HCT116 (cell line): ENCODE data around the gene TIPRL. TPM values are rescaled to one million over a fixed set of nuclear protein-coding genes. Genes with fewer than 3 reads are reported as not detected.
A peak's percentile ranks its signal among the peaks of the same experiment; 100 is the strongest.

ENCODE experiments used
- ATAC-seq: fragments of 200-7000 bp; cut with Tn5 transposase; 2 replicates; pipeline ENCODE4 v1.9.1; 2020; ENCODE audit warnings: mild to moderate bottlenecking, moderate library complexity
- Bru-seq: library from RNA; stranded (reverse); fragments of 400-500 nt; gene quantifications from one replicate; lab custom pipeline; 2021; lab: Mats Ljungman, UMichigan
- BruChase-seq, 2 experiments: library from RNA; stranded (reverse); fragments of 400-500 nt; gene quantifications; one replicate each; lab custom pipeline; 2021; lab: Mats Ljungman, UMichigan
- BruUV-seq: library from RNA; stranded (reverse); fragments of 400-500 nt; replicated peaks from 2 replicates; lab custom pipeline; 2021; lab: Mats Ljungman, UMichigan
- CTCF ChIA-PET: fragments of 300-600 bp; sonication (Branson Sonifier 250); formaldehyde crosslinking; loops from one replicate; lab custom pipeline; 2021; ENCODE audit warnings: antibody characterized with exemption; lab: Charles Lee
- POLR2A ChIA-PET: fragments of 300-600, 350-600 bp; sonication (Branson Sonifier 250); formaldehyde crosslinking; loops from one replicate; lab custom pipeline; 2021; ENCODE audit warnings: antibody characterized with exemption; lab: Charles Lee
- RAD21 ChIA-PET, 2 experiments: fragments of 300-600 bp; sonication (Branson Sonifier 250); formaldehyde crosslinking; loops; one replicate each; lab custom pipeline; 2023; ENCODE audit warnings: low total read pairs in 2 of 2; ENCODE audit not compliant: uncharacterized antibody in 2 of 2, unreplicated experiment in 2 of 2, low non-redundant PET in 1 of 2; lab: Charles Lee
- DNase-seq: peaks from one replicate; pipeline ENCODE4 v3.0.0-alpha.2; 2010; ENCODE audit warnings: low read depth, low spot score
- H2AFZ ChIP-seq: fragments of 200-600 bp; shearing (Covaris generic), sonication (generic); 2 replicates; pipeline ENCODE4 v1.6.1; 2017; ENCODE audit warnings: low read depth, mixed run types, mixed read lengths, antibody characterized with exemption, low read length; ENCODE audit not compliant: poor library complexity, severe bottlenecking
- H3K27ac ChIP-seq: 2 replicates; pipeline ENCODE4 v1.5.1; 2012; ENCODE audit warnings: low read depth, low read length
- H3K27me3 ChIP-seq: fragments of 200-600 bp; sonication (generic); 2 replicates; pipeline ENCODE4 v1.6.1; 2016; ENCODE audit warnings: mixed run types, low read length, mixed read lengths; ENCODE audit not compliant: insufficient read depth
- H3K36me3 ChIP-seq, 2 experiments: fragments of 200-500 bp in 1 of 2; fragments of 200-600 bp in 1 of 2; sonication (Bioruptor generic) in 1 of 2; sonication (generic) in 1 of 2; 2 replicates each; pipeline versions ENCODE4 v1.5.1 to v1.6.1; 2014 to 2016; ENCODE audit warnings: low read length in 2 of 2, inconsistent platforms in 1 of 2, mixed read lengths in 1 of 2, mixed run types in 1 of 2; ENCODE audit not compliant: insufficient read depth in 2 of 2, control insufficient read depth in 1 of 2
- H3K4me1 ChIP-seq, 2 experiments: fragments of 200-600 bp in 1 of 2; sonication (generic) in 1 of 2; 2 replicates each; pipeline versions ENCODE4 v1.5.1 to v1.6.1; 2012 to 2017; ENCODE audit warnings: low read length in 2 of 2, inconsistent platforms in 1 of 2, mild to moderate bottlenecking in 1 of 2, mixed read lengths in 1 of 2, mixed run types in 1 of 2, moderate library complexity in 1 of 2; ENCODE audit not compliant: insufficient read depth in 2 of 2, control insufficient read depth in 1 of 2
- H3K4me2 ChIP-seq: fragments of 200-600 bp; sonication (generic); 2 replicates; pipeline ENCODE4 v1.6.1; 2017; ENCODE audit warnings: mixed run types, low read length, mixed read lengths
- H3K4me3 ChIP-seq, 2 experiments: fragments of 200-600 bp in 1 of 2; sonication (generic) in 1 of 2; replicated peaks in 1 of 2; 2 replicates each; pipeline ENCODE4 v1.5.1; 2011 to 2016; ENCODE audit warnings: low read length in 2 of 2, control low read depth in 1 of 2, low read depth in 1 of 2, mild to moderate bottlenecking in 1 of 2, mixed read lengths in 1 of 2, mixed run types in 1 of 2
- H3K79me2 ChIP-seq: fragments of 200-600 bp; sonication (generic); 2 replicates; pipeline ENCODE4 v1.6.1; 2017; ENCODE audit warnings: mild to moderate bottlenecking, mixed run types, low read length, moderate library complexity, mixed read lengths; ENCODE audit not compliant: insufficient read depth
- H3K9ac ChIP-seq: fragments of 200-600 bp; sonication (generic); 2 replicates; pipeline ENCODE4 v1.6.1; 2016; ENCODE audit warnings: low read length, mixed read lengths
- H3K9me2 ChIP-seq: fragments of 200-600 bp; sonication (generic), shearing (Covaris generic); 2 replicates; pipeline ENCODE4 v1.6.1; 2017; ENCODE audit warnings: mixed run types, mild to moderate bottlenecking, moderate library complexity; ENCODE audit not compliant: insufficient read depth
- H3K9me3 ChIP-seq, 2 experiments: fragments of 200-500 bp in 1 of 2; fragments of 200-600 bp in 1 of 2; sonication (Bioruptor generic) in 1 of 2; sonication (generic) in 1 of 2; 2 replicates each; pipeline ENCODE4 v1.6.1; 2014 to 2017; ENCODE audit warnings: low read length in 2 of 2, mixed read lengths in 2 of 2, inconsistent platforms in 1 of 2, low read depth in 1 of 2, mild to moderate bottlenecking in 1 of 2, mixed run types in 1 of 2, moderate library complexity in 1 of 2; ENCODE audit not compliant: control insufficient read depth in 1 of 2, insufficient read depth in 1 of 2
- H4K20me1 ChIP-seq: fragments of 200-600 bp; sonication (generic), shearing (Covaris generic); 2 replicates; pipeline ENCODE4 v1.6.1; 2017; ENCODE audit warnings: mixed run types, mild to moderate bottlenecking, moderate library complexity; ENCODE audit not compliant: insufficient read depth
- CEBPB ChIP-seq: IDR thresholded peaks from 2 replicates; pipeline ENCODE4 v1.6.1; 2012; ENCODE audit warnings: low read depth
- EGR1 ChIP-seq: IDR thresholded peaks from 2 replicates; pipeline ENCODE4 v1.6.1; 2012; ENCODE audit warnings: low read depth
- ELF1 ChIP-seq: IDR thresholded peaks from 2 replicates; pipeline ENCODE4 v1.6.1; 2012; ENCODE audit warnings: low read depth, borderline replicate concordance
- EZH2 ChIP-seq: fragments of 200-600 bp; sonication (generic); IDR thresholded peaks from 2 replicates; pipeline ENCODE4 v1.6.1; 2017; ENCODE audit warnings: antibody characterized with exemption, mixed run types
- JUND ChIP-seq: IDR thresholded peaks from 2 replicates; pipeline ENCODE4 v1.6.1; 2012
- RAD21 ChIP-seq: IDR thresholded peaks from 2 replicates; pipeline ENCODE4 v1.6.1; 2012; ENCODE audit warnings: low read depth, mild to moderate bottlenecking
- SRF ChIP-seq: IDR thresholded peaks from 2 replicates; pipeline ENCODE4 v1.6.1; 2012; ENCODE audit warnings: low read depth
- TCF7L2 ChIP-seq: IDR thresholded peaks from 2 replicates; pipeline ENCODE4 v1.7.0; 2011; ENCODE audit warnings: borderline replicate concordance, inconsistent platforms; ENCODE audit not compliant: insufficient read depth, insufficient read length; ENCODE audit errors: extremely low read depth
- YY1 ChIP-seq: IDR thresholded peaks from 2 replicates; pipeline ENCODE4 v1.6.1; 2011; ENCODE audit warnings: low read length, low read depth, moderate library complexity, mild to moderate bottlenecking; ENCODE audit not compliant: insufficient replicate concordance; ENCODE audit errors: extremely low read depth
- ZFX ChIP-seq: fragments of 450-650 bp; IDR thresholded peaks from 2 replicates; pipeline ENCODE4 v1.6.1; 2017
- ZNF274 ChIP-seq: fragments of 200-500 bp; sonication (Bioruptor generic); IDR thresholded peaks from 2 replicates; pipeline ENCODE4 v1.6.1; 2014; ENCODE audit warnings: mild to moderate bottlenecking, low read depth, low read length, inconsistent platforms
- intact Hi-C: fragments of 100-400 bp; cut with micrococcal nuclease; formaldehyde crosslinking; loops from 2 replicates; pipeline ENCODE4 v1.10.0; 2022
- long read RNA-seq: library from polyadenylated mRNA; unstranded; transcript quantifications from one replicate; pipeline ENCODE4 v2.0.0, GENCODE V29; 2021; ENCODE audit not compliant: unreplicated experiment
- polyA plus RNA-seq: library from polyadenylated mRNA; unstranded; fragments of >200 nt; gene quantifications from 2 replicates; pipeline ENCODE4 v1.2.1, GENCODE V29; 2012; ENCODE audit warnings: missing spikeins
- total RNA-seq: library from RNA; stranded (reverse); gene quantifications from one replicate; pipeline ENCODE4 v1.2.1, GENCODE V29; 2021; ENCODE audit not compliant: unreplicated experiment
- TF ChIP-seq, protein P1 (sequence below): IDR thresholded peaks from 2 replicates; pipeline ENCODE4 v1.6.1; 2012
- TF ChIP-seq, protein P2 (sequence below): IDR thresholded peaks from 2 replicates; pipeline ENCODE4 v1.6.1; 2012; ENCODE audit warnings: low read depth
- TF ChIP-seq, protein P3 (sequence below): IDR thresholded peaks from 2 replicates; pipeline ENCODE4 v1.6.1; 2011; ENCODE audit warnings: mild to moderate bottlenecking, low read length, moderate library complexity; ENCODE audit not compliant: insufficient replicate concordance; ENCODE audit errors: extremely low read depth
- TF ChIP-seq, protein P4 (sequence below), 3 experiments: fragments of 200-600 bp in 1 of 3; sonication (generic) in 1 of 3; IDR thresholded peaks in 2 of 3; conservative IDR thresholded peaks in 1 of 3; 2 replicates each; pipeline ENCODE4 v1.5.1; 2012 to 2017; ENCODE audit warnings: low read depth in 2 of 3, low read length in 2 of 3, antibody characterized with exemption in 1 of 3, borderline replicate concordance in 1 of 3, control low read depth in 1 of 3, mild to moderate bottlenecking in 1 of 3, mixed read lengths in 1 of 3, mixed run types in 1 of 3, moderate library complexity in 1 of 3; ENCODE audit not compliant: insufficient read depth in 1 of 3
- TF ChIP-seq, protein P5 (sequence below): IDR thresholded peaks from 2 replicates; pipeline ENCODE4 v1.6.1; 2012

Gene TIPRL
- total RNA-seq (36.4 TPM), Bru-seq, nascent RNA (percentile 76 among the genes with signal in this experiment), BruChase-seq, experiment 1, labeled RNA remaining after a 6-hour chase (percentile 92 among the genes with signal in this experiment), BruChase-seq, experiment 2, labeled RNA remaining after a 2-hour chase (percentile 85 among the genes with signal in this experiment)
- 16.9 and 23.9 TPM in 2 replicates for polyA plus RNA-seq
- long read RNA-seq, transcript TIPRL-202 (7 exons, 3,032 nt): major isoform, 38 of 42 reads
- long read RNA-seq, partial matches to known transcripts: 2 of 42 reads
- long read RNA-seq, other reads (novel, unspliced or antisense): 2 of 42 reads

DNA sequence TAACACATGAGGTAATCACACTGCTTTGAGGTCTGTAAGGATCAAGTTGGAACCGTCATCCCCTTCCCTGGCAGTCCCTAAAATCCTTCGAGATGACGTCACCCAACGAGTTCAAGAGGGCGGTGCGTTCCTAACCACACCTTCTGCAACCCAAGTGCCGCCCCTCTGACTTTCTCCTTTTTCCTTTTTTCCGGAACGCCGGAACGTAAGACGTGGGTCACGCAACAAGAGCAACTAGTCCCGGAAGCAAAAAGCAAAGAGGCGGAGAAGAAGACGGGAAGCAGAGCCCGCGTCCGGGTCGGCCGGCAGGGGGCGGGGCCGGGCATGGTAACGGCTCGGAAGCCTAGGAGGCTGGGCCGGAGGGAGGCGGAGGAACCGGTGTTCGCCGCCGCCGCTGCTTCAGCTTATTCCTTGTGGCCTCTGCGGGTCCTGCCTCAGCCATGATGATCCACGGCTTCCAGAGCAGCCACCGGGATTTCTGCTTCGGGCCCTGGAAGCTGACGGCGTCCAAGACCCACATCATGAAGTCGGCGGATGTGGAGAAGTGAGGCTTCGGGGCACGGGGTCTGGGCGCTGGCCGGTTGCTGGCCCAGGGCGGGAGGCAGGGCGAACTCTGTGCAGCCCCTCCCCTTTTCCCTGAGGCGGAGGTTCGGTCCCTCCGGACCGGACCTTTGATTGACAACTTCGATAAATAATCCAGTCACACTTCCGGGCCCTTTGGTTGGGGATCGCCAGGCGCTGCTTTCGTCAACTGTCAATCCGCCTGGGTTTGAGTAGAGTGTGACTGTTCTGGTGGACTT lies at the start of gene TIPRL:
TSS of gene TIPRL (plus strand) at position 325 of the 800 bp plus-strand sequence. CDS start at position 441, 116 bp downstream.
- ChIA-PET CTCF (no interaction called here), RAD21 (no interaction called here), POLR2A (no interaction called here)
- Histone ChIP-seq H3K36me3 (no peaks in the 10 kb centered on the region), H3K27me3 (no peaks in the 10 kb centered on the region), H3K4me1 (peaks cover 18 to 28% of the 10 kb centered on the region in 2 experiments), H3K4me3 (peak within 1 kb of the TSS; percentile 91 to 97), H4K20me1 (no peaks in the 10 kb centered on the region), H3K4me2 (peak within 1 kb of the TSS; percentile 82), H3K9me2 (no peaks in the 10 kb centered on the region), H3K27ac (peak within 1 kb of the TSS; percentile 74), H3K9ac (peak within 1 kb of the TSS; percentile 65), H3K9me3 (no peaks in the 10 kb centered on the region), H2AFZ (peak within 1 kb of the TSS; percentile 66), H3K79me2 (peaks cover 46% of the 10 kb centered on the region)
- TSS peak; percentile 68 for BruUV-seq
- intact Hi-C loops: no loop called here
- DNase-seq (peak; percentile 98), ATAC-seq (peak; percentile 95)
- TF ChIP-seq EZH2 (no peak), SRF (peak; percentile 65; the same call in 1 of the 2 replicates), EGR1 (peak; percentile 68), ZFX (peak; percentile 33; the same call in 1 of the 2 replicates), YY1 (peak; percentile 73), RAD21 (peak; percentile 31; the same call in 1 of the 2 replicates), ZNF274 (no peak), CEBPB (no peak), JUND (peak; percentile 57), ELF1 (peak; percentile 73), TCF7L2 (no peak)
- TF ChIP-seq, protein P1, sequence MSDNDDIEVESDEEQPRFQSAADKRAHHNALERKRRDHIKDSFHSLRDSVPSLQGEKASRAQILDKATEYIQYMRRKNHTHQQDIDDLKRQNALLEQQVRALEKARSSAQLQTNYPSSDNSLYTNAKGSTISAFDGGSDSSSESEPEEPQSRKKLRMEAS: peak; percentile 83
- TF ChIP-seq, protein P2, sequence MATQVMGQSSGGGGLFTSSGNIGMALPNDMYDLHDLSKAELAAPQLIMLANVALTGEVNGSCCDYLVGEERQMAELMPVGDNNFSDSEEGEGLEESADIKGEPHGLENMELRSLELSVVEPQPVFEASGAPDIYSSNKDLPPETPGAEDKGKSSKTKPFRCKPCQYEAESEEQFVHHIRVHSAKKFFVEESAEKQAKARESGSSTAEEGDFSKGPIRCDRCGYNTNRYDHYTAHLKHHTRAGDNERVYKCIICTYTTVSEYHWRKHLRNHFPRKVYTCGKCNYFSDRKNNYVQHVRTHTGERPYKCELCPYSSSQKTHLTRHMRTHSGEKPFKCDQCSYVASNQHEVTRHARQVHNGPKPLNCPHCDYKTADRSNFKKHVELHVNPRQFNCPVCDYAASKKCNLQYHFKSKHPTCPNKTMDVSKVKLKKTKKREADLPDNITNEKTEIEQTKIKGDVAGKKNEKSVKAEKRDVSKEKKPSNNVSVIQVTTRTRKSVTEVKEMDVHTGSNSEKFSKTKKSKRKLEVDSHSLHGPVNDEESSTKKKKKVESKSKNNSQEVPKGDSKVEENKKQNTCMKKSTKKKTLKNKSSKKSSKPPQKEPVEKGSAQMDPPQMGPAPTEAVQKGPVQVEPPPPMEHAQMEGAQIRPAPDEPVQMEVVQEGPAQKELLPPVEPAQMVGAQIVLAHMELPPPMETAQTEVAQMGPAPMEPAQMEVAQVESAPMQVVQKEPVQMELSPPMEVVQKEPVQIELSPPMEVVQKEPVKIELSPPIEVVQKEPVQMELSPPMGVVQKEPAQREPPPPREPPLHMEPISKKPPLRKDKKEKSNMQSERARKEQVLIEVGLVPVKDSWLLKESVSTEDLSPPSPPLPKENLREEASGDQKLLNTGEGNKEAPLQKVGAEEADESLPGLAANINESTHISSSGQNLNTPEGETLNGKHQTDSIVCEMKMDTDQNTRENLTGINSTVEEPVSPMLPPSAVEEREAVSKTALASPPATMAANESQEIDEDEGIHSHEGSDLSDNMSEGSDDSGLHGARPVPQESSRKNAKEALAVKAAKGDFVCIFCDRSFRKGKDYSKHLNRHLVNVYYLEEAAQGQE: no peak
- TF ChIP-seq, protein P3, sequence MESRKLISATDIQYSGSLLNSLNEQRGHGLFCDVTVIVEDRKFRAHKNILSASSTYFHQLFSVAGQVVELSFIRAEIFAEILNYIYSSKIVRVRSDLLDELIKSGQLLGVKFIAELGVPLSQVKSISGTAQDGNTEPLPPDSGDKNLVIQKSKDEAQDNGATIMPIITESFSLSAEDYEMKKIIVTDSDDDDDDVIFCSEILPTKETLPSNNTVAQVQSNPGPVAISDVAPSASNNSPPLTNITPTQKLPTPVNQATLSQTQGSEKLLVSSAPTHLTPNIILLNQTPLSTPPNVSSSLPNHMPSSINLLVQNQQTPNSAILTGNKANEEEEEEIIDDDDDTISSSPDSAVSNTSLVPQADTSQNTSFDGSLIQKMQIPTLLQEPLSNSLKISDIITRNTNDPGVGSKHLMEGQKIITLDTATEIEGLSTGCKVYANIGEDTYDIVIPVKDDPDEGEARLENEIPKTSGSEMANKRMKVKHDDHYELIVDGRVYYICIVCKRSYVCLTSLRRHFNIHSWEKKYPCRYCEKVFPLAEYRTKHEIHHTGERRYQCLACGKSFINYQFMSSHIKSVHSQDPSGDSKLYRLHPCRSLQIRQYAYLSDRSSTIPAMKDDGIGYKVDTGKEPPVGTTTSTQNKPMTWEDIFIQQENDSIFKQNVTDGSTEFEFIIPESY: no peak
- TF ChIP-seq, protein P4, sequence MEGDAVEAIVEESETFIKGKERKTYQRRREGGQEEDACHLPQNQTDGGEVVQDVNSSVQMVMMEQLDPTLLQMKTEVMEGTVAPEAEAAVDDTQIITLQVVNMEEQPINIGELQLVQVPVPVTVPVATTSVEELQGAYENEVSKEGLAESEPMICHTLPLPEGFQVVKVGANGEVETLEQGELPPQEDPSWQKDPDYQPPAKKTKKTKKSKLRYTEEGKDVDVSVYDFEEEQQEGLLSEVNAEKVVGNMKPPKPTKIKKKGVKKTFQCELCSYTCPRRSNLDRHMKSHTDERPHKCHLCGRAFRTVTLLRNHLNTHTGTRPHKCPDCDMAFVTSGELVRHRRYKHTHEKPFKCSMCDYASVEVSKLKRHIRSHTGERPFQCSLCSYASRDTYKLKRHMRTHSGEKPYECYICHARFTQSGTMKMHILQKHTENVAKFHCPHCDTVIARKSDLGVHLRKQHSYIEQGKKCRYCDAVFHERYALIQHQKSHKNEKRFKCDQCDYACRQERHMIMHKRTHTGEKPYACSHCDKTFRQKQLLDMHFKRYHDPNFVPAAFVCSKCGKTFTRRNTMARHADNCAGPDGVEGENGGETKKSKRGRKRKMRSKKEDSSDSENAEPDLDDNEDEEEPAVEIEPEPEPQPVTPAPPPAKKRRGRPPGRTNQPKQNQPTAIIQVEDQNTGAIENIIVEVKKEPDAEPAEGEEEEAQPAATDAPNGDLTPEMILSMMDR (IDR thresholded peaks at IDR 0.05 in 2 of 3, conservative IDR thresholded peaks at IDR 0.05 in 1 of 3; ENCODE audit: borderline replicate concordance in 1 of 3, insufficient read depth in 1 of 3, low read depth in 2 of 3, low read length in 2 of 3): peak in 2 of 3 experiments; percentile 44 to 49; a peak in 4 of 6 replicates
- TF ChIP-seq, protein P5, sequence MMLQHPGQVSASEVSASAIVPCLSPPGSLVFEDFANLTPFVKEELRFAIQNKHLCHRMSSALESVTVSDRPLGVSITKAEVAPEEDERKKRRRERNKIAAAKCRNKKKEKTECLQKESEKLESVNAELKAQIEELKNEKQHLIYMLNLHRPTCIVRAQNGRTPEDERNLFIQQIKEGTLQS: no peak
